A549 (cell line): ENCODE measurements around the gene THYN1.

ENCODE experiments used
- BHLHE40 ChIP-seq: IDR thresholded peaks from 2 replicates; pipeline ENCODE4 v1.6.1; 2012; ENCODE audit warnings: low read depth, low read length, inconsistent platforms
- CTCF ChIP-seq: fragments of >200 bp; sonication (Bioruptor Twin); formaldehyde crosslinking; IDR thresholded peaks from 3 replicates; pipeline ENCODE4 v1.5.1; 2016
- EHF ChIP-seq: fragments of 250-450 bp; sonication (Bioruptor Pico); IDR thresholded peaks from 2 replicates; pipeline ENCODE4 v1.5.0; 2020; ENCODE audit warnings: mild to moderate bottlenecking
- NFE2L2 ChIP-seq: fragments of 150-350 bp; conservative IDR thresholded peaks from 2 replicates; pipeline ENCODE4 v1.6.1; 2014; ENCODE audit warnings: low read length
- PBX3 ChIP-seq: IDR thresholded peaks from 2 replicates; pipeline ENCODE4 v1.6.1; 2012
- POLR2A ChIP-seq: IDR thresholded peaks from 2 replicates; pipeline ENCODE4 v1.6.1; 2012; ENCODE audit warnings: mild to moderate bottlenecking, low read length
- RFX5 ChIP-seq: fragments of 450-650 bp; IDR thresholded peaks from 2 replicates; pipeline ENCODE4 v1.7.1; 2014; ENCODE audit warnings: antibody characterized with exemption, mild to moderate bottlenecking, moderate library complexity
- ZSCAN20 ChIP-seq: fragments of 250-450 bp; sonication (Bioruptor Pico); IDR thresholded peaks from 2 replicates; pipeline ENCODE4 v1.8.0; 2022; ENCODE audit warnings: mild to moderate bottlenecking, moderate library complexity
- TF ChIP-seq, protein P1 (sequence below): fragments of 450-650 bp; IDR thresholded peaks from 2 replicates; pipeline ENCODE4 v1.6.1; 2014; ENCODE audit warnings: antibody characterized with exemption

- TF ChIP-seq CTCF (no peak), RFX5 (no peak), BHLHE40 (no peak), ZSCAN20 (CRISPR knock-in tag) (no peak), POLR2A (no peak), NFE2L2 (no peak), PBX3 (no peak), EHF (CRISPR knock-in tag) (no peak)
- TF ChIP-seq, protein P1, sequence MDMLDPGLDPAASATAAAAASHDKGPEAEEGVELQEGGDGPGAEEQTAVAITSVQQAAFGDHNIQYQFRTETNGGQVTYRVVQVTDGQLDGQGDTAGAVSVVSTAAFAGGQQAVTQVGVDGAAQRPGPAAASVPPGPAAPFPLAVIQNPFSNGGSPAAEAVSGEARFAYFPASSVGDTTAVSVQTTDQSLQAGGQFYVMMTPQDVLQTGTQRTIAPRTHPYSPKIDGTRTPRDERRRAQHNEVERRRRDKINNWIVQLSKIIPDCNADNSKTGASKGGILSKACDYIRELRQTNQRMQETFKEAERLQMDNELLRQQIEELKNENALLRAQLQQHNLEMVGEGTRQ = no peak
Observed at GRCh38 chr11:134292661-134293060, 39.5 kb upstream of the THYN1 start.
